Stimulated activated naive CD8-positive, alpha-beta T cell treated with anti-CD3 and anti-CD28 coated beads, Interleukin-15, amount 100 ng/mL, for 72 hours (primary cell): ENCODE measurements around the gene STPG2.
A peak's percentile ranks its signal among the peaks of the same experiment; 100 is the strongest.
"Not testable (repeated sequence)": the region's sequence is repeated elsewhere in the genome, so short reads cannot be mapped to it uniquely, and the experiment has no call there.

Source experiments
- ATAC-seq: fragments of 150-1000 bp; cut with Tn5 transposase; 2 replicates; pipeline ENCODE4 v1.10.0; 2021; ENCODE audit warnings: mild to moderate bottlenecking, moderate library complexity
- DNase-seq, 2 donors: peaks; one replicate each; pipeline ENCODE4 v3.0.0; 2021 to 2022
- H3K27ac Mint-ChIP-seq, 2 donors: one replicate each; pipeline ENCODE4 v1.8.0; 2022; ENCODE audit warnings: mild to moderate bottlenecking in 2 of 2, mixed read lengths in 2 of 2, moderate library complexity in 2 of 2
- H3K27me3 Mint-ChIP-seq: one replicate; pipeline ENCODE4 v1.8.0; 2022; ENCODE audit warnings: mixed read lengths
- H3K4me1 Mint-ChIP-seq: one replicate; pipeline ENCODE4 v1.8.0; 2022; ENCODE audit warnings: mild to moderate bottlenecking, mixed read lengths
- H3K4me3 Mint-ChIP-seq, 2 donors: one replicate each; pipeline ENCODE4 v1.8.0; 2022; ENCODE audit warnings: mild to moderate bottlenecking in 2 of 2, mixed read lengths in 2 of 2, moderate library complexity in 1 of 2
- H3K9me3 Mint-ChIP-seq, 2 donors: one replicate each; pipeline ENCODE4 v1.8.0; 2022; ENCODE audit warnings: mixed read lengths in 2 of 2

STPG2 gene

GRCh38 chr4:97670703-97671269, 472.5 kb downstream of the STPG2 start:
- no peak for ATAC-seq
- no peaks in the 10 kb centered on the region for H3K9me3 Mint-ChIP-seq
- no peaks in the 10 kb centered on the region for H3K4me1 Mint-ChIP-seq
- no peak for DNase-seq
- H3K4me3 Mint-ChIP-seq: no peak overlapping the region
- no peaks in the 10 kb centered on the region for H3K27me3 Mint-ChIP-seq
- no peak overlapping the region for H3K27ac Mint-ChIP-seq

- Mint-ChIP-seq H3K9me3 (peaks cover 0 to 5% of the 10 kb centered on the region in 2 donors), H3K27ac (no peak overlapping the region), H3K27me3 (no peaks in the 10 kb centered on the region), H3K4me1 (no peaks in the 10 kb centered on the region), H3K4me3 (no peak overlapping the region)
- ATAC-seq (peak; percentile 9), DNase-seq (no peak)
Measured at GRCh38 chr4:97665553-97665952, 477.7 kb downstream of the STPG2 start.

DNA sequence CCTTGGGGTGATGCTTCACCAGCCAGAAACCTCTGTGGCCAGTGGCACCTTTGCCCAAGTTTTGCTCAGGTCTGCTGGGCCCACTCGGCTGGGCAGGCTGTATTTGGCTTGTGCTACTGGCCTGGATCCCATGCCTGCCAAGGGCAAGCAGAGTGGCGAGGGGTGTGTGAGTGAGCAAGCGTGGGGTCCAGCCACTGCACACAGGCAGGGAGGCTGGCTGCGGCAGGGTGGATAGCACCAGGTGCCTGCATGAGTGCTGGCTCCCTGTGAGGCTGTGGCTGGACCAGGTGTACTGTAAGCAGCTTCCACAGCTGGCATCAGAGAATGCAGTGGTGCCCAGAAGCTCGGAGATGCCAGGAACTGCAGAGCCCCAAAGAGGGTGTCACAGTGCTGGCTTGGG, 478.5 kb downstream of the STPG2 start:
- no peak overlapping the region for H3K4me3 Mint-ChIP-seq
- peaks cover 0 to 5% of the 10 kb centered on the region in 2 donors for H3K9me3 Mint-ChIP-seq
- no peak overlapping the region for H3K27ac Mint-ChIP-seq
- no peaks in the 10 kb centered on the region for H3K27me3 Mint-ChIP-seq
- no peaks in the 10 kb centered on the region for H3K4me1 Mint-ChIP-seq
- no peak for DNase-seq
- ATAC-seq: no peak

DNA sequence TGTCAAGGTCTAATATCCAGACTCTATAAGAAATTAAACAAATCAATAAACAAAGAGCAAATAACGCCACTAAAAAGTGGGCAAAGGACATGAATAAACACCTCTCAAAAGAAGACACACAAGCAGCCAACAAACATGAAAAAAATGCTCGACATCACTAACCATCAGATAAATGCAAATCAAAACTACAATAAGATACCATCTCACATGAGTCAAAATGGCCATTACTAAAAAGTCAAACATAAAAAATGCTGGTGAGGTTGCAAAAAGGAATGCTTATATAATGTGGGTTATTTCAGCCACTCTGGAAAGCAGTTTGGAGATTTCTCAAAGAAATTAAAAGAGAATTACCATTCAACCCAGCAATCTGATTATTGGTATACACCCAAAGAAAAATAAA, 481.1 kb downstream of the STPG2 start:
- Mint-ChIP-seq H3K27me3 (no peaks in the 10 kb centered on the region), H3K9me3 (peaks cover 0 to 5% of the 10 kb centered on the region in 2 donors), H3K27ac (no peak overlapping the region), H3K4me3 (no peak overlapping the region), H3K4me1 (no peaks in the 10 kb centered on the region)
- ATAC-seq (no peak), DNase-seq (no peak)

DNA sequence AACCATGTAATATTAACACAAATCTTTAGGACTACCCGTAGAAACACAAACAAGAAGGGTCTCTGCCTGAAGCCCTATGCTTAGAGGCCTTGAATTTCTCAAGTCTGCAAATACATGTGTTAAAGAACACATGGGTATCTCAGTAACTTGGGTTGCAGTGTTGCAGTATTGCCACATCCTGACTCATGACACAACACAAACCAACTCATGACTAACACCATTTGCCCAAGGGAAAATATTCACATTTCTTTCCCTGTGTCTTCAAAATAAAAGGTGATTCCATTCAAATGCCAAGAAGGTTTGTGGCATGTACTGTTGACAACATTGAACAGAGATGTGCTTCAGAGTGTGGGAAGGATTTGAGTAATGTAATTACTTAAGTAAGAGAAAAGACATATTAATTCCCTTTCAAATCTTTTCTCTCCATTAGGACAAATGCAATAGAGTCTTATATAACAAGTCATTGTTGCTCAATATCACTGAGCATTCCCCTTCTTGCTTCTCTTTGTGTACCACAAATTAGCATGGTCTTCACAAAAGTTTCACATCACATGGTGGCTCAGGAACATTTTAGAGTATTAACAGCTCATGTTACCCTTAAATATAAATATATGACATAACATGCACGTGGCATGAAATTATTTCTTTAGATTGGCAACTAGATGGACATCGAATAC, 487.1 kb downstream of the STPG2 start:
- ATAC-seq: no peak
- peaks cover 0 to 8% of the 10 kb centered on the region in 2 donors for H3K9me3 Mint-ChIP-seq
- H3K27ac Mint-ChIP-seq: no peak overlapping the region
- no peaks in the 10 kb centered on the region for H3K4me1 Mint-ChIP-seq
- no peak for DNase-seq
- no peak overlapping the region for H3K4me3 Mint-ChIP-seq
- H3K27me3 Mint-ChIP-seq: no peaks in the 10 kb centered on the region

- no peak overlapping the region for H3K27ac Mint-ChIP-seq
- no peak overlapping the region for H3K4me3 Mint-ChIP-seq
- ATAC-seq: no peak
- H3K9me3 Mint-ChIP-seq: peaks cover 0 to 22% of the 10 kb centered on the region in 2 donors
- H3K4me1 Mint-ChIP-seq: no peaks in the 10 kb centered on the region
- no peaks in the 10 kb centered on the region for H3K27me3 Mint-ChIP-seq
- DNase-seq: no peak
Measured at GRCh38 chr4:97653701-97654100, 489.6 kb downstream of the STPG2 start.

GRCh38 chr4:97646997-97647396, 496.3 kb downstream of the STPG2 start:
- ATAC-seq (no peak), DNase-seq (no peak)
- no peaks in the 10 kb centered on the region for H3K4me1 Mint-ChIP-seq
- H3K27ac Mint-ChIP-seq: no peak overlapping the region
- H3K9me3 Mint-ChIP-seq: peaks cover 4 to 13% of the 10 kb centered on the region in 2 donors
- no peak overlapping the region for H3K4me3 Mint-ChIP-seq
- H3K27me3 Mint-ChIP-seq: no peaks in the 10 kb centered on the region

DNA sequence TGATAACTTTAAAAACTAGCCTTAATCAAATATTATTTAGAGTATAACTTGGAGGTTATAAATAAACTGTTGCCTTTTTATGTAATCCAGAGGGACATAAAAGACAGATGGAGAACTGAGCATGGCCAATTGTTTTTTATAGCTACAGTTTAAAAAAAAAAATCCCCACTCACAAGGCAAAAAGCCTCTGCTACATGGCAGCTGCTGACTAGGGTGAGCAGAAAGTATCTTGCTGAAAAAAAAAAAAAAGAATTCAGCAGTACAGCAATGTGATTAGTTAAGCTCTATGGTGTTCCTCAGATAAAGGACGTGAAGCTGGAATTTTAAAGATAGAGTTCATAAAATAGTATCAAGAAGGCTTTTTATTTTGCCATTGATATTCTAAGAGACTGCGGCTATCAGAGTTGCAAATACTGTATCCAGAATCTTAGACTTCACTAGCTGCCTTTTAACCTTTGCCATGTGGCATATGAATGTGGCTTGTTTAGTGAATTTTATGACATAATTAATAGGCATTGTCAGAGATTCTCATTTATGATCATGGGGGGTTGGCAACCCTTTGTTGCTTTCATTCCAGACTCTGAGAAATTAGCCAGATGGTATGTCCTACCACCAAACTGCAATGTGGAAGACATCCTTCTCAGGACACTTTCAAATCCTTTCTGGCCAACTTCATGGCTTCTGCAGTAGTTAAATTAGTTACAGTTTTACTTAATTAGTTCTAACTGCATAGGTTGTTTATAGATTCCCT, 498.0 kb downstream of the STPG2 start:
- H3K4me1 Mint-ChIP-seq: no peaks in the 10 kb centered on the region
- DNase-seq (no peak), ATAC-seq (no peak)
- peaks cover 4 to 12% of the 10 kb centered on the region in 2 donors for H3K9me3 Mint-ChIP-seq
- no peak overlapping the region for H3K4me3 Mint-ChIP-seq
- H3K27ac Mint-ChIP-seq: no peak overlapping the region
- H3K27me3 Mint-ChIP-seq: no peaks in the 10 kb centered on the region

DNA sequence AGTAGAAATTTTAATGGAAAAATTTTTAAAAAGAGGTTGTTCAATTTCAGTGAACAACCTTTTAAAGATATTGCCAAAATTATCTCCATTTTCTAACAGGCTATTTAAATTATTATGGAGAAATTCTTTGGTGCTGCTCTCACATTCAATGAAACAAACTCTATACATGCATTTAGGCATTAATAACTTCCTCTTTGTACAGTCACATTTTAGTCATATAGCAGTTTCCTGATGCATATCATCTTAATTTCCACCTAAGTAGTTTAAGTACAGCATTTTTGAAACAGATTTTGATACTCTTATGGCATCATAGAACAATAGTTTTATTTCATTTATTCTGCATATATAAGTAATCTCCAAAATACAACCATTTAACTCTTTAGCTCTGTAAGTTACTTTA, 500.1 kb downstream of the STPG2 start:
- no peak for ATAC-seq

DNA sequence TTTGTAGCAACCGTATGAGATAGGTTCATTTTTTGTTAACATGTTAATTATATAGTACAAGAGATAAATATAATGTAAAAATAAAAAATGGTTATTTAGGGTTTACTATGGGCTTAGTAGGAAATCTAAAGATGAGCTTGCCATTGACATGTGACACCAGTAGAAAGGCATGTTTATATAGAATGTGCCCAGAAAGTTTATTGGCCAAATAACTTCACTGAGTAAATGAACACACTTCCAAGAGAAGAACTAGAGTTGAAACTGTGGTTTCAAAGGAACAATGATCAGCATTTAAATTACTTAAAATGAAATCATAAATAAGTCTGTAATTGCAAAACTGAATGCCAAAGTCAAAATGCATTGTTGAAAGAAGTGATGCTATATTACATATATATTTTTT, 503.3 kb downstream of the STPG2 start:
- no peaks in the 10 kb centered on the region for H3K4me1 Mint-ChIP-seq
- H3K27ac Mint-ChIP-seq: no peak overlapping the region

More for the DNA sequence above, 500.1 kb downstream of the STPG2 start:
- no peak for DNase-seq
- Mint-ChIP-seq H3K27me3 (no peaks in the 10 kb centered on the region), H3K4me3 (no peak overlapping the region), H3K9me3 (peaks cover 0 to 4% of the 10 kb centered on the region in 2 donors), H3K4me1 (no peaks in the 10 kb centered on the region), H3K27ac (no peak overlapping the region)

DNA sequence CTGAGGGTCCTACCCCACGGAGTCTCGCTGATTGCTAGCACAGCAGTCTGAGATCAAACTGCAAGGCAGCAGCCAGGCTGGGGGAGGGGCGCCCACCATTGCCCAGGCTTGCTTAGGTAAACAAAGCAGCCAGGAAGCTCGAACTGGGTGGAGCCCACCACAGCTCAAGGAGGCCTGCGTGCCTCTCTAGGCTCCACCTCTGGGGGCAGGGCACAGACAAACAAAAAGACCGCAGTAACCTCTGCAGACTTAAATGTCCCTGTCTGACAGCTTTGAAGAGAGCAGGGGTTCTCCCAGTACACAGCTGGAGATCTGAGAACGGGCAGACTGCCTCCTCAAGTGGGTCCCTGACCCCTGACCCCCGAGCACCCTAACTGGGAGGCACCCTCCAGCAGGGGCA, 509.4 kb downstream of the STPG2 start:
- H3K9me3 Mint-ChIP-seq, H3K27me3 Mint-ChIP-seq, DNase-seq, H3K27ac Mint-ChIP-seq, H3K4me1 Mint-ChIP-seq, H3K4me3 Mint-ChIP-seq, ATAC-seq: not testable (repeated sequence)

More for the DNA sequence above, 503.3 kb downstream of the STPG2 start:
- DNase-seq: no peak
- Mint-ChIP-seq H3K27me3 (no peaks in the 10 kb centered on the region), H3K9me3 (no peaks in the 10 kb centered on the region), H3K4me3 (no peak overlapping the region)
- ATAC-seq: no peak

DNA sequence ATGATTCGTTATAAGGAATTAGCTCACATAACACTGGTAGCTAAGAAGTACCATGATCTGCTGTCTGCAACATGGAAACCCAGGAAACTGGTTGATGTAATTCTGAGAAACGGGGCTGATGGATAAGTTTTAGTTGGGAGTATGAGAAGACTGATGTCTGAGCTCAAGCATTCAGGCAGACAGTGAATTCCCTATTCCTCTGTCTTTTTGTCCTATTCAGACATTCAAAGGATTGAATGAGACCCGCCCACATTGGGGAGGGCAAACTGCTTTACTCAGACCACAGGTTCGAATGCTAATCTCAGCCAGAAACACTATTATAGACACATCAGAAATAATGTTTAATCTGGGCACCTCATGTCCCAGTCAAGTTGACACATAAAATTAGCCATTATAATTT, 515.5 kb downstream of the STPG2 start:
- ATAC-seq (no peak), DNase-seq (no peak)
- H3K4me3 Mint-ChIP-seq: no peak overlapping the region
- peaks cover 14 to 21% of the 10 kb centered on the region in 2 donors for H3K9me3 Mint-ChIP-seq
- H3K27me3 Mint-ChIP-seq: no peaks in the 10 kb centered on the region
- no peaks in the 10 kb centered on the region for H3K4me1 Mint-ChIP-seq
- H3K27ac Mint-ChIP-seq: no peak overlapping the region

DNA sequence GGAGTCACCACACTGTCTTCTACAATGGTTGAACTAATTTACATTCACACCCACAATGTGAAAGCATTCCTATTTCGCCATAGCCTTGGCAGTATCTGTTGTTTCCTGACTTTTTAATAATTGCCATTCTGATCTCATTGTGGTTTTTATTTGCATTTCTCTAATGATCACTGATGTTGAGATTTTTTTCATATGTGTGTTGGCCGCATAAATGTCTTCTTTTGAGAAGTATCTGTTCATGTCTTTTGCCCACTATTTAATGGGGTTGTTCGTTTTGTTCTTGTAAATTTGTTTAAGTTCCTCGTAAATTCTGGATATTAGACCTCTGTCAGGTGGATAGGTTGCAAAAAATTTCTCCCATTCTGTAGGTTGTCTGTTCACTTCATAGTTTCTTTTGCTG, 519.1 kb downstream of the STPG2 start:
- Mint-ChIP-seq H3K27me3 (no peaks in the 10 kb centered on the region), H3K4me1 (no peaks in the 10 kb centered on the region), H3K27ac (no peak overlapping the region), H3K4me3 (no peak overlapping the region), H3K9me3 (peaks cover 21 to 36% of the 10 kb centered on the region in 2 donors)
- no peak for ATAC-seq
- DNase-seq: no peak

DNA sequence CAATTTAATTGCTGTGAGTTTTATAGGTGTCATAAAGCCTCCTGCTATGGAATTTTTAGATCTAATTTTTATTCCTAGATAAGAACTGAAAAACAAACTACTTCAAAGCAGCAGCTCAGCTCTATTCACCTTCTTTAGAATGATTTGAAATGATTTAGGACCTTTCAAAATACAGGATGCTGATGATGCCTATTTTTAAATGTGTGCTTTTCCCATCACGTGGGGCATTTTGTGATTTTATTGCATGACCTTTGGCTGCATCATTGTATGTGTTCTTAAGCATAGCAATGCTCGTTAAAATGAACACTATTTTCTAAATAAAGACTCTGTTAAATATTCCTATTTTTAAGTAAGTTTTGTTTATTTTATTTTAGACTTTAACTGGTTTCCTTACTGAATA, 537.3 kb downstream of the STPG2 start:
- Mint-ChIP-seq H3K27ac (no peak overlapping the region), H3K9me3 (peaks cover 0 to 6% of the 10 kb centered on the region in 2 donors), H3K4me3 (no peak overlapping the region), H3K4me1 (no peaks in the 10 kb centered on the region), H3K27me3 (no peaks in the 10 kb centered on the region)
- DNase-seq (no peak), ATAC-seq (no peak)

- H3K27me3 Mint-ChIP-seq: no peaks in the 10 kb centered on the region
- no peak overlapping the region for H3K27ac Mint-ChIP-seq
- DNase-seq (no peak), ATAC-seq (no peak)
- H3K9me3 Mint-ChIP-seq: peaks cover 25 to 48% of the 10 kb centered on the region in 2 donors
- H3K4me3 Mint-ChIP-seq: no peak overlapping the region
- no peaks in the 10 kb centered on the region for H3K4me1 Mint-ChIP-seq
Measured at GRCh38 chr4:97593248-97593647, 550.0 kb downstream of the STPG2 start.

GRCh38 chr4:97590266-97590665, 553.0 kb downstream of the STPG2 start:
- peaks cover 13 to 21% of the 10 kb centered on the region in 2 donors for H3K9me3 Mint-ChIP-seq
- no peaks in the 10 kb centered on the region for H3K4me1 Mint-ChIP-seq
- no peaks in the 10 kb centered on the region for H3K27me3 Mint-ChIP-seq
- no peak for DNase-seq
- no peak overlapping the region for H3K27ac Mint-ChIP-seq
- ATAC-seq: no peak
- H3K4me3 Mint-ChIP-seq: no peak overlapping the region
